Urinary bladder (tissue), 4 donors: ENCODE measurements around the gene GEMIN2. TPM values are rescaled to one million over a fixed set of nuclear protein-coding genes. Genes with fewer than 3 reads are reported as not detected.
"Not testable (repeated sequence)": the region's sequence is repeated elsewhere in the genome, so short reads cannot be mapped to it uniquely, and the experiment has no call there.

Experiments used
- DNase-seq: peaks from one replicate; pipeline ENCODE4 v3.0.0-alpha.2; 2015; ENCODE audit errors: extremely low spot score
- H3K27ac ChIP-seq: one replicate; pipeline ENCODE4 v1.5.1; 2013; ENCODE audit warnings: low read depth, mild to moderate bottlenecking, moderate library complexity
- H3K36me3 ChIP-seq: one replicate; pipeline ENCODE4 v1.6.1; 2013; ENCODE audit warnings: mild to moderate bottlenecking, moderate library complexity; ENCODE audit not compliant: insufficient read depth
- H3K4me1 ChIP-seq: one replicate; pipeline ENCODE4 v1.6.1; 2013; ENCODE audit warnings: mild to moderate bottlenecking, moderate library complexity; ENCODE audit not compliant: insufficient read depth
- H3K4me3 ChIP-seq: one replicate; pipeline ENCODE4 v1.5.1; 2013; ENCODE audit warnings: low read depth, low read length
- WGBS: extraction: QIAGEN DNeasy Blood & Tissue Kit; methylation state at CpG from one replicate; pipeline ENCODE4 v1.1.7; 2013; 5-methylcytosine and 5-hydroxymethylcytosine counted together
- polyA plus RNA-seq: library from polyadenylated mRNA; stranded (reverse); fragments of 200-250 nt; gene quantifications from one replicate; pipeline ENCODE4 v1.2.3, GENCODE V29; 2013
- total RNA-seq: library from RNA; depleted of rRNA; stranded (reverse); fragments of >200 nt; gene quantifications from one replicate; pipeline ENCODE4 v1.2.3, GENCODE V29; 2014
- donor health status: healthy with polysubstance abuse.
- donor health status: healthy.

GEMIN2 gene
- total and polyA plus RNA-seq, 2 donors: 8.6 to 33.5 TPM

- peak overlapping the region; percentile 94 for H3K4me3 ChIP-seq
- no peaks in the 10 kb centered on the region for H3K4me1 ChIP-seq
- peak overlapping the region; percentile 98 for H3K27ac ChIP-seq
- DNase-seq: no peak
- WGBS: under 1% methylated on average over 23 of the region's 23 CpGs
- H3K36me3 ChIP-seq: peaks cover 3% of the 10 kb centered on the region
Measured at GRCh38 chr14:39102265-39102968, 11.7 kb upstream of the GEMIN2 start.

DNA sequence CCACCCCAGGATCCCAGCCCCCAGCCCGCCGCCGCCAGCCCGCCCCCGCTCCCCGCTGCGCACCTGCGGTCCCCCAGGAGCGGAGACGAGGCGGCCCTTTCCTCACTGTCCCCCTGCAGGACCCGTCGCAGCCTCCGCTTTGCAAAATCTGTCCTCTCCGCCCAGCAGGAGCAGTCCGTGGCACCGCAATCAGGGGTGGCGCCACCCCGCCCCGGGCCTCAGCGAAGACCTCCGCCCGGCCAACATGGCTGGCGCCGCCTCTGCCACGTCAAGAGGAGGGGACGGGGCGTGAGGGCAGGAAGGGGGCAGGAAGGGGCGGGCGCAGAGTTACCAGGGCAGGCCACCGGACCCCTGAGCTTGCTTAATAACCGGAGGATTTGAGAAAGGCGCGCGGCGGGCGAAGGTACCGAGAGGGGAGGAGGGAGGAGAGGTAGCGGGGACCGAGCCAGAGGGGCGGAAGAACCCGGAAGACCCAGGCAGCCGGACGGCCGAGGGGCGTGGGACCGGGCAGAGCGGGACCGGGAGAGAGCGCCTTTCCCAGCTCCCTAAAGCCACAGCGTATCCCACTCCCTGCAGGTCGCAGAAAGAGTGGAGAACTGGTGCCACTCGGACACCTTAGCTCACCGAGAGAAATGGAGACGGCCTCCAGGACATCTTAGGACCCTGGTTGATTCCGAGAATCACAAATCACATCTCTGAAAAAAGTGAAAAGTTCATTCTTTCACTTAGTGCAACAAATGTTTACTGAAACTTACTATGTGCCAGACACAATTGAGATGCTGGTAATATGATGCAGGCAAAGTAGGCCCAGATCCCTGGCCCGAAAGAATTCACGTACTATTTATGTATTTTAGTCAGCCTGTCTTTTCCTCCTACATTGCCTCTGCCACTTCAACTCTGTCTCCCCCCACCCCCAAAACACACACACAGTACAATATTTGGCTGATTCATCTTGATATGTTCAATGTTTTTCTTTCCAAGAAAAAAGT, 10.9 kb upstream of the GEMIN2 start, which contains the start of gene SEC23A:
SEC23A (minus strand) TSS at position 267 of the 989 bp plus-strand sequence. CDS start 7,117 bp downstream, outside the sequence.
- peaks cover 3% of the 10 kb centered on the region for H3K36me3 ChIP-seq
- no peaks in the 10 kb centered on the region for H3K4me1 ChIP-seq
- DNase-seq: peak; percentile 72
- under 1% methylated on average over 57 of the region's 58 CpGs for WGBS
- H3K27ac ChIP-seq: peak within 1 kb of the TSS; percentile 98
- H3K4me3 ChIP-seq: peak within 1 kb of the TSS; percentile 94

DNA sequence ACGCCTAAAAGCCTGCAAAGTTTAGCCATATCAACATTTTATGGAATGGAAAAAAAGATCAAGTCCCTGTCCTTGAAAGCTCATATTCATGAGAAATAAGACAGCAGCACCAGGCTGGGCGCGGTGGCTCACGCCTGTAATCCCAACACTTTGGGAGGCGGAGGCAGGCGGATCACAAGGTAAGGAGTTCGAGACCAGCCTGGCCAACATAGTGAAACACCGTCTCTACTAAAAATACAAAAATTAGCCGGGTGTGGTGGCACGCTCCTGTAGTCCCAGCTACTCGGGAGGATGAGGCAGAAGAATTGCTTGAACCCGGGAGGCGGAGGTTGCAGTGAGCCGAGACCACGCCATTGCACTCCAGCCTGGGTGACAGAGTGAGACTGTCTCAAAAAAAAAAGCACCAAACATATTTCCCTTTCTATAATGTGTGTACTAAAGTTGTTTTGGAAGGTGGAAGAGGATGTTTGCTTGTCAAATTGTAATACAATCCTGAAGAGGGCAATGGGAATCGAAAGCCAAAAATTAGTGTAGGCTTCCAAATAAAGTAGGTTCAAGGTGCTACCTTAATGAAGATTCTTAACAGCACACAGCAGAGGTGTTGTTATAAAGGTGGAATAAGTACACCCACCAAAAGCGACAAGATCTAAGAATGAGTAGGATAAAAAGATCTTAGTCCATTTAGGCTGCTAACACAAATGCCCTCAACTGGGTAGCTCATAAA, 9.9 kb upstream of the GEMIN2 start:
- not testable (repeated sequence) for H3K36me3 ChIP-seq, DNase-seq, H3K4me1 ChIP-seq, H3K27ac ChIP-seq, H3K4me3 ChIP-seq
- 84% methylated on average over 17 of the region's 17 CpGs for WGBS

DNA sequence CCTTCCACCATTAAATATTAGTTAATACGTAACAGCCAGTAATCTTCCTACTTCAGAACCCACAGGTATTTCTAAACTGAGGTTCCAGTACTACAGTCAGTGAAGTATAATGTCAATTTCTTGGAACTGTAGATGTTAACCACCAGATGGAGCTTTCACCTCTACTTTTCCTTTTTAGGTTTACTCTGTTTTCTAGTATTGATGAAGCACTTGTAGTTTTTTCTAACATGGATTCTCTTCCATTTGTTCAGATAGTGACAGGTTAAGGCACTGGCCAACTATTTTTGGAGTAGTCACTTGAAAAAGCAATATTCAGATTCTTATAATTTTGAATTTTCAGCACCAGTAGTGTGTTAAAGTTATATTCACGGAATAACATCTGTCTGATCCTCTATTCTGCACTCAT, 6.5 kb upstream of the GEMIN2 start:
- WGBS: 66% methylated on average over 2 of the region's 2 CpGs
- DNase-seq: no peak
- Histone ChIP-seq H3K36me3 (no peaks in the 10 kb centered on the region), H3K4me3 (no peak overlapping the region), H3K4me1 (no peaks in the 10 kb centered on the region), H3K27ac (no peak overlapping the region)

DNA sequence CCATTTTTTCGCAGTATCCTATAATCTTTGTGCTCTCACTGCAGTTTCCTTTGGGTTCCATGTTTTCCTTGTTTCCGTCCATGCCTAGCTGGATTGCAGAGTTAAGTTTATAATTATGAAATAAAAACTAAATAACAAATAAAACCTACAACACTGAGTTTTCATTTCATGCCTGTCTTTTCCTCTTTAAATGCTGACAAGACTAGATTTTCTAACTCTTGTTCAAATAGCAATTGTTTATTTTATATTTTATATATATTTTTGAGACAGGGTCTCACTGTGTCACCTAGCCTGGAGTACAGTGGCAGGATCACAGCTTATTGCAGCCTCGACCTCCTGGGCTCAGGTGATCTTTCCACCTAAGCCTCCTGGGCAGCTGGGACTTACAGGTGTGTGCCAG, 5.3 kb upstream of the GEMIN2 start:
- H3K36me3 ChIP-seq: no peaks in the 10 kb centered on the region
- no peak overlapping the region for H3K27ac ChIP-seq
- H3K4me3 ChIP-seq: no peak overlapping the region
- no peaks in the 10 kb centered on the region for H3K4me1 ChIP-seq
- DNase-seq: no peak
- 87% methylated on average over 3 of the region's 3 CpGs for WGBS

DNA sequence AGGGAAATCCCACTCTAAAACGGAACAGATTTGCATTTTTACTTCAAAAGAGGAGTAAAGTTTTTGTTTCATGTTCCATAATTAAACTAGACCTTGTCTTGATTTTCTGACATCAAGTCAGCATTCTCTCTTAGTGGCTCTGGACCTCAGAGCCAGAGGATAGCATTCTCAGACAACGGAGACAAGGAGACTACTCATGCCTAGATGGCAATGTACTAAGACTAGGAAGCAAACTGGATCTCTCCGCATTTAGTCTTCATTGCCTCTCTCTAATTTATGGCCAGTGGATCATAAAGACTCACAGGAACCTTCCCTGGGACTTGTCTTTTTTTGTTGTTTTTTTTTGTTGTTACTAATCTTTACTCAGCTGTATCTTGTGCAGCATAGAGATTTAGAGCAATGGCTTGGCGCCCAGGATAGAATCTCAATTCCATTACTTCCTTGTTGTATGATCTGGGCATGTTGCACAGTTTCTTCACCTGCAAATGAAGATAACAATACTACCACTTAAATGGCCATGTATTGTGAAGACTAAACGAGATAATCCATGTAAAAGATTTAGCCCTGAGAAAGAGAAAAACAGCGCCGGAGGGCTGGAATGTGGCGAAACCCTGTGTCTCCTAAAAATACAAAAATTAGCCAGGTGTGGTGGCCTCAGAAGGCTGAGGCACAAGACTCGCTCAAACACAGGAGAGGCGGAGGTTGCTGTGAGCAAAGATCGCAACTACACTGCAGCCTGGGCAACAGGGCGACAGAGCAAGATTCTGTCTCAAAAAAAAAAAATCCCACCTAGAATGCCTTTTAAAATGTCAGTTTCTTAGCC, 4.0 kb upstream of the GEMIN2 start:
- WGBS: 85% methylated on average over 12 of the region's 12 CpGs
- Histone ChIP-seq H3K4me1 (no peaks in the 10 kb centered on the region), H3K36me3 (no peaks in the 10 kb centered on the region), H3K4me3 (no peak overlapping the region), H3K27ac (no peak overlapping the region)
- DNase-seq: no peak

GRCh38 chr14:39113685-39114072, 444 bp upstream of the GEMIN2 start:
- 81% methylated on average over 3 of the region's 3 CpGs for WGBS

DNA sequence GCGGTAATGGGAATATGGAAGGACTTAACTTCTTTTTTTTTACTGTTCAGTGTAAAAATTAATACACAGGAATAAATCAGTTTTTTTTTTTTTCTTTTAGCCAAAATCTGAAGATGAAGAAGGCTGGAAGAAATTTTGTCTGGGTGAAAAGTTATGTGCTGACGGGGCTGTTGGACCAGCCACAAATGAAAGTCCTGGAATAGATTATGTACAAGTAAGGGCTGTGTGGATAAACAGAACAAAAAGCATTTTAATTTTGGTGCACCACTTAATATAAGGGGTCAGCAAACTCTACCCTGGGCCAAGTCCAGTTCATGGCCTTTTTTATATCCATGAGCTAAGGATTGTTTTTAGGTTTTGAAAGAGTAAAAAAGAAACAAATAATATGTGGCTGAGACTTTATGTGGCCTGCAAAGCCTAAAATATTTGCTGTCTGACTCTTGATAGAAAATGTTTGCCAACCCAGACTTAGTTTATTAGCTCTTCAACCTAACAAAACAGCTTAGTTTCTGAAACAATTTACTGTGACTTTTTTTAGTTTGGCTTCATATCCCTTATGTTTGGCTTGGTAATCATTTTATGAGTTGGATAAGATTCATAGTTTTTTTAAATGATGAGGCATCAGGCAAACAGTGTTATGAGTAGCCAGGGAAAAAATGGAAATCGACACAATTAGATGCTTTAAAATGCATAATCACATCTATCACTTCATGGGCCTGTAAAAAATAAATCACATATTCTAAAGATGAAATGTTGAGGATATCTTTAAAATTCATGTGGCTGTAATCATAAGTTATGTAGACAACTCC, 8.4 kb downstream of the GEMIN2 start:
- 64% methylated on average over 3 of the region's 3 CpGs for WGBS
- peaks cover 4% of the 10 kb centered on the region for H3K36me3 ChIP-seq
- no peak overlapping the region for H3K4me3 ChIP-seq
- no peaks in the 10 kb centered on the region for H3K4me1 ChIP-seq
- H3K27ac ChIP-seq: no peak overlapping the region
- no peak for DNase-seq

More at GRCh38 chr14:39113685-39114072, 444 bp upstream of the GEMIN2 start:
- Histone ChIP-seq H3K4me1 (no peaks in the 10 kb centered on the region), H3K27ac (no peak overlapping the region), H3K36me3 (no peaks in the 10 kb centered on the region), H3K4me3 (peak overlapping the region; percentile 61)
- no peak for DNase-seq

- H3K4me1 ChIP-seq, H3K4me3 ChIP-seq, DNase-seq, H3K36me3 ChIP-seq: not testable (repeated sequence)
- 88% methylated on average over 8 of the region's 8 CpGs for WGBS
- peak overlapping the region; percentile 38 for H3K27ac ChIP-seq
Measured at GRCh38 chr14:39137835-39138234, 23.7 kb downstream of the GEMIN2 start.

DNA sequence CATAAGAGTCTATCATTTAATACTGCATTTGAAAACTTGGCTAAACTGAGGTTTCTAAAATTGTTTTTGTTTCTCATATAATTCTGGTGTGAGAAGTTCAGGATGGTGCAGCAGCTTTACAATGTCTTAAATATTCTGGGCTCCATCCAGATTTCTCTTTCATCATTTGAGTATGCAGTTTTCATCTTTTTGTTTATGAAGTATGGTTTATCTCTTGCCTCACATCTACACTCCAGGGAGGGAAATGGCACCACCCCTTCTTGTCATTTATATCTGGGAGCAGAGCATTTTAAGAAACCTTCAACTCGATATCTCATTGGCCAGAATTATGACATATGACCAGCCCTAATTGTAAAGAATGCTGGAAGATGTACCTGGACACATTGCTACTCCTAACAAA, 24.3 kb downstream of the GEMIN2 start:
- no peak overlapping the region for H3K27ac ChIP-seq
- H3K36me3 ChIP-seq: no peaks in the 10 kb centered on the region
- 36% methylated on average over 1 of the region's 1 CpG for WGBS

DNA sequence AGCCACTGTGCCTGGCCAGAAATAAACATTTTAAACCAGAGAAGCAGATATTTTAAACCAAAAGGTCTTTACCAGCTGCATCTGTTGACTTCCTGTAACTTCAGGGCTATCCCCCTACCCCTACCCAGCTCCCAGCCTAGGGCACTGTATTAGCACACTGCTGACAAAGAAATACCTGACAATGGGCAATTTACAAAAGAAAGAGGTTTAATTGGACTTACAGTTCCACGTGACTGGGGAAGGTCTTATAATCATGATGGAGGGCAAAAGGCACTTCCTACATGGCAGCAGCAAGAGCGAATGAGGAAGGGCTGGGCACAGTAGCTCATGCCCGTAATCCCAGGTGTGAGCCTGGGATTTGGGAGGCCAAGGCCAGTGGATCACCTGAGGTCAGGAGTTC, 26.0 kb downstream of the GEMIN2 start:
- Histone ChIP-seq H3K4me3 (no peak overlapping the region), H3K4me1 (no peaks in the 10 kb centered on the region), H3K36me3 (no peaks in the 10 kb centered on the region), H3K27ac (no peak overlapping the region)
- 92% methylated on average over 3 of the region's 3 CpGs for WGBS
- no peak for DNase-seq

More for the DNA sequence above, 24.3 kb downstream of the GEMIN2 start:
- no peak for DNase-seq
- H3K4me1 ChIP-seq: no peaks in the 10 kb centered on the region
- H3K4me3 ChIP-seq: no peak overlapping the region

- not testable (repeated sequence) for H3K27ac ChIP-seq, H3K36me3 ChIP-seq, DNase-seq, H3K4me1 ChIP-seq, H3K4me3 ChIP-seq
- WGBS: 100% methylated on average over 1 of the region's 1 CpG
Measured at GRCh38 chr14:39141623-39142022, 27.5 kb downstream of the GEMIN2 start.
